HK-2 (cell line): ENCODE measurements around the gene ABTB1.
"Not testable (repeated sequence)": the region's sequence is repeated elsewhere in the genome, so short reads cannot be mapped to it uniquely, and the experiment has no call there.

Experiments used
- DNase-seq: peaks from one replicate; pipeline ENCODE4 v3.0.0-alpha.2; 2018; ENCODE audit not compliant: unreplicated experiment

Gene ABTB1

GRCh38 chr3:127671523-127672428, 976 bp upstream of the ABTB1 start:
- DNase-seq, result no peak

GRCh38 chr3:127673191-127674100, 694 bp downstream of the ABTB1 start:
- peak; percentile 64 for DNase-seq

DNA sequence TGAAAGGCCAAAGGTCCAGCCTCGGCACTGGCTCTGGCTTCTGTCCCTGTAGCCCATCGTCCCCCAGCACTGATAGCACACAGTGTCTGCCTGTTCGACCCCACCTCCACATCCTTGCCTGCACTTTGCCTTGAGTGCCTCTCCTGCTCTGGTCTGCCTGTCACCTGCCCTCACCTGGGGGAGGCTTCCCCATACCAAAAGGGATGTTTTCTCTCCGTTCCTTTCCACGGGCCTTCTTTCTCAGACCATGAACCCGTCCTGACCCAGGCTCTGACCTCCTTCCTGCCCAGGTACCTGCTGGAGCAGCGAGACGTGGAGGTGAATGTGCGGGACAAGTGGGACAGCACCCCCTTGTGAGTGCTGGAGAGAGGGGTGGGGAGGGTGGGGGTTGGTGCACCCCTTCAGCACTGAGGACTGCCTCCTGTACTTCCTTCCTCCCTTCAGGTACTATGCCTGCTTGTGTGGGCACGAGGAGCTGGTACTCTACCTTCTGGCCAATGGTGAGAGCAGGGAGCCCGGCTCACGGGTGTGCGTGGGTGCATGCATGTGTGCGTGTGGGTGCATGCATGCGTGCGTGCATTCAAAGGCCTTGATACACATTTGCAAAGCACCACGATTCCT, 1.5 kb downstream of the ABTB1 start:
- no peak for DNase-seq

- no peak for DNase-seq
Measured at GRCh38 chr3:127674790-127675189, 2.0 kb downstream of the ABTB1 start.

DNA sequence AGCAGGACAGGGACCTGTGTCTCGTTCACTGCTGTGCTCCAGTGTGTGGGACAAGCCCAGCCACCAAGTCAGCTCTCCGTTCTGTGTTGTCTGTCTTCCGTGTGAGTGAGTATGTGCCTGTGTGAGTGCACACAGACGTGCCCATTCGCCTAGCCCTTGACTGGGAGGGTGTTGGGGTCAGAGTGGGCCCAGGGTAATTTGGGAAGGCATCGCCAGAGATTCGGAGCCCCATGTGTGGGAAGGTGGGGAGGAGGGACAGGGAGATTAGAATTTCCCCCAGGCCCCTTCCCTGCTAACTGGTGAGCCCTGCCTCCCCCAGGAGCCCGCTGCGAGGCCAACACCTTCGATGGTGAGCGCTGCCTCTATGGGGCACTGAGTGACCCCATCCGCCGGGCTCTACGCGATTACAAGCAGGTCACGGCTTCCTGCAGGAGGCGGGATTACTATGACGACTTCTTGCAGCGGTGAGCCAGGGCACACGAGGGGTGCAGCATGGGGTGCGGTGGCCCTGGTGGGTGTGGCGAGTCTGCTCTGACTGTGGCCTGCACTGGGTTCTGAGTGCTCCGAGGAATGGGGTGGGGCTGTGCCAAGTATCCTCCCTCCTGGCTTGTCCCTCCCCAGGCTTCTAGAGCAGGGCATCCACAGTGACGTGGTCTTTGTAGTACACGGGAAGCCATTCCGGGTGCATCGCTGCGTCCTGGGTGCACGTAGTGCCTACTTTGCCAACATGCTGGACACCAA, 3.1 kb downstream of the ABTB1 start:
- DNase-seq, result no peak

DNA sequence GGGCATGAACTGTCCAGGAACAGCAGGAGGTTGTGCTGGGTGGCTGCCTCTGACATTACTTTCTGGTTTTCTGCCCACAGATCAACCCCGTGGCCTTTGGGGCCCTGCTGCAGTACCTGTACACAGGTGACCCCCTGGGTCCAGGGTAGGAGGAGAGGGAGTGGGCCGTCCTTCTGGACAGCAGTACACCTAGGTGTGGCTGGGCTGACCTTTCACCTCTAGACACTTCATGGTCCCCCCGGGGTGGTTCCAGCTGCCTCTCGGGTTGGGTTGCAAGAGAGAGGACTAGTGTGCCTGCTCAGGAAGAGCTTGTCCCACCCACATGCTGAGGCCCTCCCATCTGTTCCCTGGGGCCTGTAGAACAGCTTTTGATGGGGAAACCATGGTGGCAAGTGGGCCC, 3.7 kb downstream of the ABTB1 start:
- no peak for DNase-seq

GRCh38 chr3:127676921-127677351, 4.2 kb downstream of the ABTB1 start:
- DNase-seq, result no peak

GRCh38 chr3:127677541-127678314, 5.0 kb downstream of the ABTB1 start:
- no peak for DNase-seq

DNA sequence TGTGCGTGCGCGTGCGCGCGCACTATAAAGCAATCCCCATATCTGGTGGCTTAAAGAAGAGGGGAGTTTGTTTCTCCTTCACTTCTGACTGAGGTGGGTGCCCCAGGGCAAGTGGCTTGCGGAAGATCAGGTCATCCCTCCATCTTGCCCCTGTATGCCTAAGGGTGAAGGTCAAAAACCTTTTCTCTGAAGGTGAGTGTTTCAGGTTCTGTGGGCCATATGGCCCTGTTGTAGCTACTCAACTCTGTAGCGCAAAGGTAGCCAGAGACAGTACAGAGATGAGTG, 5.5 kb downstream of the ABTB1 start:
- DNase-seq, result no peak

DNA sequence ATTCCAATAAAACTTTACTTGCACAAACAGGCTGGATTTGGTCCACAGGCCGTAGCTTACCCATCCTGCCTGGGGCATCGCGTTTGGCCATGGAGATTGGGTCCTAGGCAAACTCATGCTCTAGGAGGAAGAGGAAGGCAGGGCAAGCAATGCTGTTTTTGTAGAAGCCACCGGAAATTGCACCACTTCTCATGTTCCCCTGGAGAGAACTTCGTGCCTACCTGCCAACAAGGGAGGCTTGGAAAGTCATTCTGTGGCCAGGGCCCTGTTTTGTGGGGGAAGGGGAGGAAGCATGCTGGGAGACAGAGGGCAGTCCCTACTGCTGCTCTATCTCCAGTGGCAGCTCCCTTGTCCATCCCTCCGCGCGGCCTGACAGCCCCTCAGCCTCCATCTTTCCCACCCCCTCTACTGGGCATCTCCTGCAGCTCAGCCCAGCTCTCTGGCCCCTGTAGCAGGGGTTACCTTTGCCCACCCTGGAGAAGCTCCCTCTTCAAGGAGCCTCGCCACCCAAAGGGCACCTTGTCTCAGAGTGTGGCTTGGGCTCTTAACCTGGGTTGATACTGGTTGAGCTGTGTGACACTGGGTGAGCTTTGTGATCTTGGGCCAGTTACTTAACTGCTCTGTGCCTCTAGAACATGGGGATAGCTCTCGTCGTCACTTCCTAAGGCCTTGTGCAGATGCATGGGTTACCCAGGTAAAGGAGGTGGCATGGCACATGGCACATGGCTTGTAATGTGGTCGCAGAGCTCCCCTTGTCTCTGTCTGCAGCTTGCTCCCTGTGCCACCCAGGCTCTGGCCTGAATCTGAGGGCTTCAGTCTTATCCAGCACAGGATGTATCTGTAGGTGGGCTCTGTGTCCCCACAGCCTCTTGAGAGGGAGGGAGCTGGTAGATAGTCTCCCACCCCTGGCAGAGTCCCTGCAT, 6.1 kb downstream of the ABTB1 start:
- DNase-seq, result no peak

DNA sequence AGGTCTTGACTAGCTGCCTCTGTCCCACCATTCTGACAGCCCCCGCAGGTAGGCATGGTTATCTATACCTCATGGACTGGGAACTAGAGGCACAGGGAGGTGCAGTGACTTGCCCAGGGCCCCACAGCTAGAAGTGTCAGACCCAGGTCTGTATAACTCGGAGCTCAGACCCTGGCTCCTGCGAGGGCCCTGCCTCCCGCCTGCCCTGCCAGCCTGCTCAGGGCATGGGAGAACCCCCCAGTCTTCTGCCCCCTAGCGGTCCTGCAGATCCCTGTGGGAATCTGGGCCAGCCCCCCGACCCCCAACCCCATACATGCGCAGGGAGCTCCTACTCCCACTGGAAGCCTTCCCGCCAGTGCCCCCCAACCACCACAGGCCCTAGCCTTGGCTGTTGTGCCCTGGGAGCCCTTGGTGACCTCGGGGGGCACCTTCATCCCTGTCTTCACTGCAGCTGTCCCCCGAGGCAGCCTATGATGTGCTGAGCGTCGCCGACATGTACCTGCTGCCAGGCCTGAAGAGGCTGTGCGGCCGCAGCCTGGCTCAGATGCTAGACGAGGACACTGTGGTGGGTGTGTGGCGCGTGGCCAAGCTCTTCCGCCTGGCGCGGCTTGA, 6.9 kb downstream of the ABTB1 start:
- no peak for DNase-seq

- DNase-seq, result no peak
Measured at GRCh38 chr3:127680146-127680661, 7.5 kb downstream of the ABTB1 start.

DNA sequence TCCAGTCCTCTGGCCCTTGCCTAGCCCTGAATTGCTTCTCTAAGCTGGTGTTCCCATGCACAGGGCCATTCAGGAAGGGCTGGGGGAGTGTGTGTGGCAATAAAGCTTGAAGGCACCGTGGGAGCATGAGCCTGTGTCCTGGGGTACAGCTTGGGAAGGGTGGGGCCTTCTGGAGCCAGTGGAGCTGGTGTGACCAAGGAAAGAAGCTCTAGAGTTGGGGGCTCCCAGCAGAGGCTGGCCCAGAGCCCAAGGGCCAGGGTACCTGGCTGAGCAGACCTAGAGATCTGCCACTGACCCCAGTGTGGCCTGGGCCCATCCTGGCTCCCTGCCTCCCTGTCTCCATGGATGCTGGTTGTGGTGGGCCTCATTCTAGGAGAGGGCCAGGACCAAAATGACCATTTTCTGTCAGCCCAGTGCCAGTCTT, 8.1 kb downstream of the ABTB1 start:
- DNase-seq, result no peak

DNA sequence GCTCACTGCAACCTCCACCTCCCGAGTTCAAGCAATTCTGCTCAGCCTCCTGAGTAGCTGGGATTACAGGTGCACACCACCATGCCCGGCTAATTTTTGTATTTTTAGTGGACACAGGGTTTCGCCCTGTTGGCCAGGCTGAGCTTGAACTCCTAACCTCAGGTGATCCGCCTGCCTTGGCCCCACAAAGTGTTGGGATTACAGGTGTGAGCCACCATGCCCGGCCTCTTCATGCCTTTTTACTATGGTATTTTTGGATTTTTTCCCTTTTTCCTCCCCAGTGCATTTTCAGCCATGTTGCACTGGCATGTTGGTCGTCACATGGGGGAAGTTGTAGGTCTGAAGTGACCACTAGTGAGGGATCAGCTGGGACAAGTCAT, 9.4 kb downstream of the ABTB1 start:
- DNase-seq, result not testable (repeated sequence)

- no peak for DNase-seq
Measured at GRCh38 chr3:127682561-127682960, 9.8 kb downstream of the ABTB1 start.

- DNase-seq, result no peak
Measured at GRCh38 chr3:127684871-127685707, 12.3 kb downstream of the ABTB1 start.

DNA sequence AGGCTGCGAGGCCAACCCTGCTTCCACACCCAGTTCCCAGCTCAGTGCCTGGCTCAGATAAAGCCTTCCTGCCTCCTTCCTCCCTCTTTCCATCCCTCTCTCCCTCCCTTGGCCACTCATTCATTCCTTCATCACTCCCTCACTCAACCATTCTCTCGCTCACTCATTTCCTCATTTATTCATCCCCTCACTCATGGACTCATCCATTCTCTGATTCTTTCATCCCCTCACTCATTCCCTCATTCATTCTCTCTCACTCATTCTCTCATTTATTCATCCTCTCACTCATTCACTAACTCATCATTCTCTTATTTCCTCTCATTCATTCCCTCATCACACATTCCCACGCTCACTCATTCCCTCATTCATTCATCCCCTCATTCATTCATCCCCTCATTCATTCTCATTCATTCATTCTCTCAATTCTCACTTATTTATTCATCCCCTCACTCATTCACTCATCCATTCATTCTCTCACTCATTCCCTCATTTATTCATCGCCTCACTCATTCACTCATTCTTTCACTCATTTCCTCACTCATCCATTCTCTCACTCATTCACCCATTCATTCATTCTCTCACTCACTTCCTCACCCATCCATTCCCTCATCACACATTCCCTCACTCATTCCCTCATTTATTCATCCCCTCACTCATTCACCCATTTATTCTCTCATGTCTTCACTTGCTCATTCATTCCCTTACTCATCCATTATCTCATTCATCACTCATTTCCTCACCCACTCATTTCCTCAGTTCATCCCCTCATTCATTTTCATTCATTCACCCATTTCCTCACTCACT, 13.2 kb downstream of the ABTB1 start:
- DNase-seq, result no peak
